ENCODE results near the gene COL4A4. TPM values are rescaled to one million over a fixed set of nuclear protein-coding genes. Genes with fewer than 3 reads are reported as not detected.

Gene COL4A4
- total RNA-seq, 3 donors from 2014 or later (not counting 1 experiment from before 2014, with no cell fraction given), result 0.31 to 2.3 (median 0.88) TPM

- H3K4me3 Mint-ChIP-seq, result no peak overlapping the region
- Histone ChIP-seq H3K4me3 (ENCODE audit: low read length) (no peak overlapping the region), H3K36me3 (ENCODE audit: control insufficient read depth, insufficient read depth, low read length) (no peaks in the 10 kb centered on the region), H3K9me3 (ENCODE audit: control insufficient read depth, insufficient read depth, low read length) (no peaks in the 10 kb centered on the region), H3K27ac (ENCODE audit: low read length) (no peak overlapping the region), H3K27me3 (ENCODE audit: control insufficient read depth, insufficient read depth, low read length) (no peaks in the 10 kb centered on the region), H3K4me1 (ENCODE audit: control insufficient read depth, insufficient read depth, low read length) (no peaks in the 10 kb centered on the region)
- peaks cover 13 to 16% of the 10 kb centered on the region in 2 donors for H3K27me3 Mint-ChIP-seq (ENCODE audit: low read depth in 2 of 2)
- ATAC-seq (no peak), DNase-seq (no peak)
- H3K9me3 Mint-ChIP-seq, result no peaks in the 10 kb centered on the region
- WGBS (ENCODE audit: insufficient coverage), result 90% methylated on average over 3 of the region's 4 CpGs
- no peaks in the 10 kb centered on the region for H3K36me3 Mint-ChIP-seq
- no peak for TF ChIP-seq CTCF (IDR thresholded peaks at IDR 0.05)
- no peaks in the 10 kb centered on the region for H3K4me1 Mint-ChIP-seq
- intact Hi-C loops (cut with micrococcal nuclease), result no loop called here
- H3K27ac Mint-ChIP-seq, result no peak overlapping the region
Measured at GRCh38 chr2:227153758-227154486, 10.1 kb downstream of the COL4A4 start.

- Histone ChIP-seq H3K36me3 (ENCODE audit: control insufficient read depth, insufficient read depth, low read length) (no peaks in the 10 kb centered on the region), H3K27ac (ENCODE audit: low read length) (no peak overlapping the region), H3K4me3 (ENCODE audit: low read length) (no peak overlapping the region), H3K27me3 (ENCODE audit: control insufficient read depth, insufficient read depth, low read length) (no peaks in the 10 kb centered on the region), H3K9me3 (ENCODE audit: control insufficient read depth, insufficient read depth, low read length) (no peaks in the 10 kb centered on the region), H3K4me1 (ENCODE audit: control insufficient read depth, insufficient read depth, low read length) (no peaks in the 10 kb centered on the region)
- TF ChIP-seq CTCF (IDR thresholded peaks at IDR 0.05), result no peak
- 85% methylated on average over 4 of the region's 4 CpGs for WGBS (ENCODE audit: insufficient coverage)
- Mint-ChIP-seq H3K27ac (no peak overlapping the region), H3K4me1 (no peaks in the 10 kb centered on the region), H3K27me3 (ENCODE audit: low read depth in 2 of 2) (peaks cover 13 to 14% of the 10 kb centered on the region in 2 donors), H3K4me3 (no peak overlapping the region), H3K9me3 (no peaks in the 10 kb centered on the region), H3K36me3 (no peaks in the 10 kb centered on the region)
- ATAC-seq, result no peak
- intact Hi-C loops (cut with micrococcal nuclease), result no loop called here
- no peak for DNase-seq
Measured at GRCh38 chr2:227153307-227153706, 10.7 kb downstream of the COL4A4 start.

GRCh38 chr2:227152093-227152766 is 11.8 kb downstream of the COL4A4 start:
- H3K4me1 Mint-ChIP-seq, result no peaks in the 10 kb centered on the region
- H3K4me3 ChIP-seq (ENCODE audit: low read length), result no peak overlapping the region

More at GRCh38 chr2:227152093-227152766, 11.8 kb downstream of the COL4A4 start:
- Mint-ChIP-seq H3K27ac (no peak overlapping the region), H3K36me3 (no peaks in the 10 kb centered on the region), H3K27me3 (ENCODE audit: low read depth in 2 of 2) (peaks cover 13 to 14% of the 10 kb centered on the region in 2 donors), H3K4me3 (no peak overlapping the region), H3K9me3 (no peaks in the 10 kb centered on the region)
- ATAC-seq, result no peak
- Histone ChIP-seq H3K27me3 (ENCODE audit: control insufficient read depth, insufficient read depth, low read length) (no peaks in the 10 kb centered on the region), H3K27ac (ENCODE audit: low read length) (no peak overlapping the region), H3K4me1 (ENCODE audit: control insufficient read depth, insufficient read depth, low read length) (no peaks in the 10 kb centered on the region), H3K9me3 (ENCODE audit: control insufficient read depth, insufficient read depth, low read length) (no peaks in the 10 kb centered on the region), H3K36me3 (ENCODE audit: control insufficient read depth, insufficient read depth, low read length) (no peaks in the 10 kb centered on the region)
- no peak for TF ChIP-seq CTCF (IDR thresholded peaks at IDR 0.05)
- intact Hi-C loops (cut with micrococcal nuclease), result no loop called here
- DNase-seq, result no peak
- WGBS (ENCODE audit: insufficient coverage), result 95% methylated on average over 2 of the region's 2 CpGs
